HepG2 (cell line): Measurements from ENCODE around the gene FFAR4. TPM values are rescaled to one million over a fixed set of nuclear protein-coding genes. Genes with fewer than 3 reads are reported as not detected.
A peak's percentile ranks its signal among the peaks of the same experiment; 100 is the strongest.

ENCODE experiments used
- AKNA ChIP-seq: sonication (generic); formaldehyde crosslinking; IDR thresholded peaks from 2 replicates; pipeline ENCODE4 v1.4.0; 2020; ENCODE audit warnings: missing genetic modification reagents, borderline replicate concordance
- ATF7-NPFF ChIP-seq: sonication (generic); formaldehyde crosslinking; IDR thresholded peaks from 2 replicates; pipeline ENCODE4 v1.8.1; 2023; ENCODE audit warnings: mild to moderate bottlenecking, low read depth, missing genetic modification reagents, moderate library complexity
- CEBPZ ChIP-seq: IDR thresholded peaks from 2 replicates; pipeline ENCODE4 v1.6.1; 2012; ENCODE audit warnings: low read length, improper control_type of control experiment
- HCFC1 ChIP-seq: fragments of 150-350 bp; IDR thresholded peaks from 2 replicates; pipeline ENCODE4 v1.6.1; 2014; ENCODE audit warnings: low read depth, low read length
- HIVEP1 ChIP-seq: sonication (generic); formaldehyde crosslinking; IDR thresholded peaks from 2 replicates; pipeline ENCODE4 v1.4.0; 2020; ENCODE audit warnings: mild to moderate bottlenecking, missing genetic modification reagents
- KDM5B ChIP-seq: sonication (generic); formaldehyde crosslinking; IDR thresholded peaks from 2 replicates; pipeline ENCODE4 v1.4.0; 2020; ENCODE audit warnings: missing genetic modification reagents, mild to moderate bottlenecking, borderline replicate concordance
- NR2F1 ChIP-seq, 2 experiments: fragments of 450-650 bp in 1 of 2; formaldehyde crosslinking in 1 of 2; IDR thresholded peaks; 2 replicates each; pipeline versions ENCODE4 v1.5.0 to v1.6.1; 2016 to 2020; ENCODE audit warnings: mild to moderate bottlenecking in 1 of 2, missing compliant biosample characterization in 1 of 2, missing genetic modification reagents in 1 of 2, moderate library complexity in 1 of 2
- RXRB ChIP-seq: IDR thresholded peaks from 2 replicates; pipeline ENCODE4 v1.6.1; 2016; ENCODE audit warnings: borderline replicate concordance, missing genetic modification reagents, missing compliant biosample characterization
- ZFP36L1 ChIP-seq: sonication (generic); formaldehyde crosslinking; IDR thresholded peaks from 2 replicates; pipeline ENCODE4 v1.8.0; 2022; ENCODE audit warnings: mild to moderate bottlenecking, missing genetic modification reagents, moderate library complexity
- ZKSCAN8 ChIP-seq: IDR thresholded peaks from 2 replicates; pipeline ENCODE4 v1.6.1; 2016; ENCODE audit warnings: borderline replicate concordance, missing genetic modification reagents, missing compliant biosample characterization
- ZNF101 ChIP-seq: sonication (generic); formaldehyde crosslinking; IDR thresholded peaks from 2 replicates; pipeline ENCODE4 v1.4.0; 2020; ENCODE audit warnings: mild to moderate bottlenecking, low read depth, missing genetic modification reagents, borderline replicate concordance
- polyA plus RNA-seq, 8 experiments: library from polyadenylated mRNA; depleted of rRNA in 3 of 8; stranded (reverse) in 7 of 8; unstranded in 1 of 8; fragments of >200 nt; fragmentation: Illumina TruSeq in 4 of 8; extraction: Trizol in 4 of 8; gene quantifications; 2 replicates each; pipeline versions ENCODE4 v1.2.1 to v1.2.3, GENCODE V29; 2011 to 2016; ENCODE audit warnings: low read depth in 4 of 8, missing spikeins in 1 of 8, mixed read lengths in 1 of 8; ENCODE audit not compliant: insufficient read depth in 1 of 8
- total RNA-seq, 5 experiments: library from RNA; depleted of rRNA; stranded (reverse); fragments of >200 nt; fragmentation: Illumina TruSeq; extraction: Trizol; gene quantifications; 2 replicates each; pipeline ENCODE4 v1.2.3, GENCODE V29; 2016; ENCODE audit warnings: low read depth in 1 of 5
- TF ChIP-seq, protein P1 (sequence below): sonication (generic); formaldehyde crosslinking; IDR thresholded peaks from 2 replicates; pipeline ENCODE4 v1.4.0; 2020; ENCODE audit warnings: missing genetic modification reagents, mild to moderate bottlenecking, borderline replicate concordance
- TF ChIP-seq, protein P2 (sequence below): sonication (generic); formaldehyde crosslinking; IDR thresholded peaks from 2 replicates; pipeline ENCODE4 v1.5.0; 2020; ENCODE audit warnings: mild to moderate bottlenecking, low read depth, missing genetic modification reagents, borderline replicate concordance

Gene FFAR4
- total and polyA plus RNA-seq, 2 of the 13 experiments (the other 11 are each of a cell fraction or from before 2014, with no cell fraction given), result 0.09 TPM; not detected in 1

DNA sequence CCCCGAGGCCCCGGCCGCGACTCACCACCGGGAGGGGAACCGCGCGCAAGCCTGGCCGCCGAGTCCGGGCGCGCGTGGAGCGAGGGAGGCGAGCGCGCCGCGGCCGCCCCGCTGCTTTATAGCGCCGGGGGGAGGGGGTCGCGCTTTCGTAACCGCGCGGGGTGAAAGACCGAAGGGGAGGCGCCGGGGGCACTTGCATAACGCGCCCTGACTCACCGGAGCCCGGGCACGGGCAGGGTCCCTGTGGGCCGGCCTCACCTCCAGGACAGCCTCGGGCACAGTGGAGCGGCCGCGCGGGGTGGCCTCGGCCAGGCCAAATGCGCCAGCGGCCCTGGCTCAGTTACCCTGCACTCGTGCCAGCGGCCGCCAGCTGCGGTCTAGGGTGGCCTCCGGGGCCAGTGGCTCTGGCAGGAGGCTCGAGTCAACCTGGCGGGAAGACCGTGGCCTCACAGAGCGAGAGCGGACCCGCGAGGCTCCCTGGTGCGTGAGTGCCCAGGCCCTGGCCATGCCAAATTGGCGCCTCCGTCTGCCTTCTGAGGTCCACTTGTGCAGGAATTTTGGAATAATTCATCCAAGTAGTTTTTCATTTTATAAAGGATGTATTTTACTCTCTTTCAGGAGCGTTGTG, 34.8 kb downstream of the FFAR4 start, which contains the start of gene RBP4 (continued):
- TF ChIP-seq ZNF101 (CRISPR knock-in tag) (no peak), ZKSCAN8 (no peak), CEBPZ (no peak), ZFP36L1 (CRISPR knock-in tag) (no peak), NR2F1 (CRISPR knock-in tag; IDR thresholded peaks at IDR 0.05) (peak in 1 of 2 experiments; percentile 41; a peak in 2 of 4 replicates), RXRB (CRISPR knock-in tag) (peak; percentile 91), HIVEP1 (CRISPR knock-in tag) (peak; percentile 71), ATF7-NPFF (CRISPR knock-in tag) (peak; percentile 77; the same call in 1 of the 2 replicates), HCFC1 (no peak), AKNA (CRISPR knock-in tag) (no peak), KDM5B (CRISPR knock-in tag) (peak; percentile 79; the same call in 1 of the 2 replicates)
- TF ChIP-seq, protein P1, sequence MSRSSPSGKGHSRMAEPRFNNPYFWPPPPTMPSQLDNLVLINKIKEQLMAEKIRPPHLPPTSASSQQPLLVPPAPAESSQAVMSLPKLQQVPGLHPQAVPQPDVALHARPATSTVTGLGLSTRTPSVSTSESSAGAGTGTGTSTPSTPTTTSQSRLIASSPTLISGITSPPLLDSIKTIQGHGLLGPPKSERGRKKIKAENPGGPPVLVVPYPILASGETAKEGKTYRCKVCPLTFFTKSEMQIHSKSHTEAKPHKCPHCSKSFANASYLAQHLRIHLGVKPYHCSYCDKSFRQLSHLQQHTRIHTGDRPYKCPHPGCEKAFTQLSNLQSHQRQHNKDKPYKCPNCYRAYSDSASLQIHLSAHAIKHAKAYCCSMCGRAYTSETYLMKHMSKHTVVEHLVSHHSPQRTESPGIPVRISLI (CRISPR knock-in tag), result no peak
- TF ChIP-seq, protein P2, sequence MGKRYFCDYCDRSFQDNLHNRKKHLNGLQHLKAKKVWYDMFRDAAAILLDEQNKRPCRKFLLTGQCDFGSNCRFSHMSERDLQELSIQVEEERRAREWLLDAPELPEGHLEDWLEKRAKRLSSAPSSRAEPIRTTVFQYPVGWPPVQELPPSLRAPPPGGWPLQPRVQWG (CRISPR knock-in tag), result no peak; the same call in 1 of the 2 replicates
